Measurements from ENCODE around the gene CDK6. TPM values are rescaled to one million over a fixed set of nuclear protein-coding genes. Genes with fewer than 3 reads are reported as not detected.

Gene CDK6
- total and polyA plus RNA-seq, 10 of the 15 experiments (the other 5 are each of a cell fraction or from before 2014, with no cell fraction given) = 8.0 to 118 (median 45.8) TPM

- H3K36me3 ChIP-seq (ENCODE audit: control insufficient read depth in 2 of 2, insufficient read depth in 2 of 2, low read length in 1 of 2) = peaks cover 3 to 6% of the 10 kb centered on the region in 2 experiments
- POLR2A ChIA-PET = no interaction called here
- SMC1A ChIA-PET (ENCODE audit: uncharacterized antibody, unreplicated experiment) = interaction anchor here (0.6 to 4.2 kb wide), 7 partner anchors 11 to 438 kb away, joined by 3 to 19 read pairs (median 5); no protein-coding TSS in a partner anchor
- RAD21 ChIA-PET (ENCODE audit: unreplicated experiment) = interaction anchor here (0.7 to 1.9 kb wide), 3 partner anchors 11 to 438 kb away, joined by 3 to 4 read pairs (median 4); no protein-coding TSS in a partner anchor
- H3K4me3 ChIP-seq = no peak overlapping the region
- H3K9ac ChIP-seq (ENCODE audit: control insufficient read depth, insufficient read depth, low read length) = no peak overlapping the region
- CTCF ChIA-PET = interaction anchor here (0.7 to 5.2 kb wide), 14 partner anchors 9 to 438 kb away, joined by 3 to 30 read pairs (median 4); partner anchors contain the start of genes FAM133B, PEX1 and RBM48
- WGBS (ENCODE audit: insufficient coverage, insufficient replicate concordance, low lambda C conversion rate, missing lambda C conversion rate) = 31% methylated on average over 5 of the region's 5 CpGs
- no TSS peak for BruUV-seq (replicated peaks)
- H3K27me3 ChIP-seq (replicated peaks in 1 of 2; ENCODE audit: control insufficient read depth in 2 of 2, insufficient read depth in 2 of 2, low read length in 1 of 2) = no peaks in the 10 kb centered on the region
- H3K9me3 ChIP-seq (replicated peaks; ENCODE audit: control insufficient read depth, insufficient read depth, low read length) = no peaks in the 10 kb centered on the region
- H3K79me2 ChIP-seq (ENCODE audit: control insufficient read depth, insufficient read depth, low read length) = no peaks in the 10 kb centered on the region
- FAIRE-seq (peak; percentile 72), ATAC-seq (peak; percentile 80), DNase-seq (ENCODE audit: low read depth, low spot score) (no peak)
- H3K4me2 ChIP-seq (ENCODE audit: control insufficient read depth, insufficient read depth) = no peak overlapping the region
- no peaks in the 10 kb centered on the region for H4K20me1 ChIP-seq (ENCODE audit: control insufficient read depth, insufficient read depth)
- H3K27ac ChIP-seq (ENCODE audit: control insufficient read depth, insufficient read depth) = no peak overlapping the region
- in situ Hi-C loops (cut with MboI) = no loop called here
- intact Hi-C loops (cut with micrococcal nuclease; ENCODE audit: unreplicated experiment) = no loop called here
- H3K4me1 ChIP-seq (ENCODE audit: control insufficient read depth, insufficient read depth, low read length) = no peaks in the 10 kb centered on the region
- no peak overlapping the region for H2AFZ ChIP-seq (ENCODE audit: control insufficient read depth, low read depth, low read length)
- TF ChIP-seq RAD21 (IDR thresholded peaks at IDR 0.05; ENCODE audit: insufficient read depth, low read depth, low read length) = peak; percentile 35; the same call in 1 of the 2 replicates
- TF ChIP-seq RB1 (IDR thresholded peaks at IDR 0.05; ENCODE audit: borderline replicate concordance) = no peak
- TF ChIP-seq CTCF (IDR thresholded peaks at IDR 0.05 in 2 of 3, conservative IDR thresholded peaks at IDR 0.05 in 1 of 3; ENCODE audit: control insufficient read depth in 2 of 3, extremely low read depth in 1 of 3, insufficient read depth in 1 of 3, low read depth in 3 of 3, low read length in 3 of 3) = peak in 2 of 3 experiments; percentile 29 to 42; a peak in 4 of 6 replicates
- no peak for TF ChIP-seq PAX5 (IDR thresholded peaks at IDR 0.05; ENCODE audit: borderline replicate concordance, low read depth, low read length)
Observed at GRCh38 chr7:92609921-92610518, 226.4 kb downstream of the CDK6 start.

All from GM12878 (cell line).